ENCODE results near the gene C1orf115.

DNA sequence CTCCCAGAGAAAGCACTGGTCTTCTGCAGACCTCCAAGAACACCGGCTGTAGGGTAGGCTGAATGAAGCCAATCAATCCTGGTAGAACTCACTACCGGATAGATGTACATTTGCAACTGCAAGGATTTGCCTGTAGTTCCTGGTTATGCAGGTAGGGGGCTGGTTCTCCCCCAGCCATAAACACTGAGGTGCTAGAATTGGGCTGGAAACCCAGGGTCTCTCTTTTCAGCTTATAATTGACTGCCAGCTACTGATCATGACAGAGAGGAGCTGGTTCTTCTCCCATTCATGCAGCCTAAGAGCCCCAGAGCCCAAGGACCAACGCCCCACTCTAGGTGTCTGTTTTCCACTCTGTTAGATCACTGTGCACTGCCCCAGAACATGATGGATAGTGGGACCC is 36.5 kb downstream of the C1orf115 start:
- TF ChIP-seq, protein P1, sequence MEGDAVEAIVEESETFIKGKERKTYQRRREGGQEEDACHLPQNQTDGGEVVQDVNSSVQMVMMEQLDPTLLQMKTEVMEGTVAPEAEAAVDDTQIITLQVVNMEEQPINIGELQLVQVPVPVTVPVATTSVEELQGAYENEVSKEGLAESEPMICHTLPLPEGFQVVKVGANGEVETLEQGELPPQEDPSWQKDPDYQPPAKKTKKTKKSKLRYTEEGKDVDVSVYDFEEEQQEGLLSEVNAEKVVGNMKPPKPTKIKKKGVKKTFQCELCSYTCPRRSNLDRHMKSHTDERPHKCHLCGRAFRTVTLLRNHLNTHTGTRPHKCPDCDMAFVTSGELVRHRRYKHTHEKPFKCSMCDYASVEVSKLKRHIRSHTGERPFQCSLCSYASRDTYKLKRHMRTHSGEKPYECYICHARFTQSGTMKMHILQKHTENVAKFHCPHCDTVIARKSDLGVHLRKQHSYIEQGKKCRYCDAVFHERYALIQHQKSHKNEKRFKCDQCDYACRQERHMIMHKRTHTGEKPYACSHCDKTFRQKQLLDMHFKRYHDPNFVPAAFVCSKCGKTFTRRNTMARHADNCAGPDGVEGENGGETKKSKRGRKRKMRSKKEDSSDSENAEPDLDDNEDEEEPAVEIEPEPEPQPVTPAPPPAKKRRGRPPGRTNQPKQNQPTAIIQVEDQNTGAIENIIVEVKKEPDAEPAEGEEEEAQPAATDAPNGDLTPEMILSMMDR (IDR thresholded peaks at IDR 0.05 in 4 of 5, conservative IDR thresholded peaks at IDR 0.05 in 1 of 5) = no peak
- TF ChIP-seq POLR2A (IDR thresholded peaks at IDR 0.05) = no peak

All from gastrocnemius medialis (tissue), 4 donors.